Common myeloid progenitor, CD34-positive (primary cell): ENCODE data around the gene ADCY5.

Experiments
- CTCF ChIA-PET: fragments of 350-600 bp; sonication (Branson Sonifier 250); formaldehyde crosslinking; loops from one replicate; lab custom pipeline; 2021; ENCODE audit warnings: antibody characterized with exemption; lab: Charles Lee
- POLR2A ChIA-PET: fragments of 350-600 bp; sonication (Branson Sonifier 250); formaldehyde crosslinking; loops from one replicate; lab custom pipeline; 2021; ENCODE audit warnings: antibody characterized with exemption; lab: Charles Lee
- DNase-seq, 3 donors: peaks; one replicate each; pipeline versions ENCODE4 v3.0.0 to v3.0.0-alpha.2; 2013
- H3K27ac ChIP-seq, 2 experiments: 1 replicate in 1 of 2; 2 replicates in 1 of 2; pipeline ENCODE4 v1.7.0; 2013; ENCODE audit warnings: inconsistent platforms in 2 of 2, low read length in 2 of 2, mild to moderate bottlenecking in 2 of 2, low read depth in 1 of 2, moderate library complexity in 1 of 2; ENCODE audit not compliant: severe bottlenecking in 2 of 2, insufficient read depth in 1 of 2, poor library complexity in 1 of 2
- H3K27me3 ChIP-seq, 5 experiments: replicated peaks in 2 of 5; 1 replicate in 3 of 5; 2 replicates in 2 of 5; pipeline versions ENCODE4 v1.6.1 to v1.7.0; 2013; ENCODE audit warnings: low read length in 4 of 5, mild to moderate bottlenecking in 2 of 5, moderate library complexity in 2 of 5, inconsistent platforms in 1 of 5; ENCODE audit not compliant: insufficient read depth in 5 of 5, control insufficient read depth in 4 of 5
- H3K36me3 ChIP-seq, 4 experiments: 1 replicate in 2 of 4; 2 replicates in 2 of 4; pipeline versions ENCODE4 v1.6.1 to v1.7.0; 2013; ENCODE audit warnings: low read length in 3 of 4, control low read depth in 1 of 4, mild to moderate bottlenecking in 1 of 4; ENCODE audit not compliant: control insufficient read depth in 4 of 4, insufficient read depth in 4 of 4
- H3K4me1 ChIP-seq, 4 experiments: 1 replicate in 3 of 4; 2 replicates in 1 of 4; pipeline versions ENCODE4 v1.6.1 to v1.7.1; 2013; ENCODE audit warnings: low read length in 3 of 4, mild to moderate bottlenecking in 3 of 4, control low read depth in 1 of 4, inconsistent platforms in 1 of 4, moderate library complexity in 1 of 4; ENCODE audit not compliant: control insufficient read depth in 4 of 4, insufficient read depth in 4 of 4; ENCODE audit errors: control extremely low read depth in 1 of 4
- H3K4me3 ChIP-seq, 7 experiments: 1 replicate in 4 of 7; 2 replicates in 3 of 7; pipeline versions ENCODE4 v1.5.1 to v1.7.0; 2013; ENCODE audit warnings: mild to moderate bottlenecking in 7 of 7, low read length in 6 of 7, moderate library complexity in 6 of 7, inconsistent platforms in 2 of 7, low read depth in 2 of 7, control low read depth in 1 of 7; ENCODE audit not compliant: insufficient read depth in 4 of 7, control insufficient read depth in 1 of 7; ENCODE audit errors: extremely low read depth in 1 of 7
- H3K9me3 ChIP-seq, 5 experiments: 1 replicate in 4 of 5; 2 replicates in 1 of 5; pipeline versions ENCODE4 v1.6.1 to v1.7.1; 2013; ENCODE audit warnings: low read length in 4 of 5, mild to moderate bottlenecking in 2 of 5, inconsistent platforms in 1 of 5, low read depth in 1 of 5, moderate library complexity in 1 of 5; ENCODE audit not compliant: control insufficient read depth in 4 of 5, insufficient read depth in 2 of 5; ENCODE audit errors: control extremely low read depth in 1 of 5
- WGBS: methylation state at CpG from one replicate; pipeline ENCODE4 v1.1.5; 2013; ENCODE audit not compliant: insufficient coverage; 5-methylcytosine and 5-hydroxymethylcytosine counted together

ADCY5 gene

GRCh38 chr3:123281929-123282328, 167.0 kb downstream of the ADCY5 start:
- WGBS: 80% methylated on average over 1 of the region's 2 CpGs
- DNase-seq: no peak
- H3K4me3 ChIP-seq: no peak overlapping the region
- ChIA-PET POLR2A (no interaction called here), CTCF (interaction anchor here (1.5 kb wide), 1 partner anchor 12 kb away, joined by 3 read pairs; no protein-coding TSS in a partner anchor)
- H3K36me3 ChIP-seq: no peaks in the 10 kb centered on the region
- H3K27ac ChIP-seq: no peak overlapping the region
- no peaks in the 10 kb centered on the region for H3K27me3 ChIP-seq
- no peaks in the 10 kb centered on the region for H3K9me3 ChIP-seq
- no peaks in the 10 kb centered on the region for H3K4me1 ChIP-seq

GRCh38 chr3:123281406-123281805, 167.5 kb downstream of the ADCY5 start:
- DNase-seq: no peak
- Histone ChIP-seq H3K4me3 (no peak overlapping the region), H3K27me3 (no peaks in the 10 kb centered on the region), H3K36me3 (no peaks in the 10 kb centered on the region), H3K4me1 (no peaks in the 10 kb centered on the region), H3K27ac (no peak overlapping the region), H3K9me3 (no peaks in the 10 kb centered on the region)
- POLR2A ChIA-PET: no interaction called here
- WGBS: no CpG with 5 or more reads among the region's 3 CpGs
- CTCF ChIA-PET: interaction anchor here (1.5 kb wide), 1 partner anchor 11 kb away, joined by 3 read pairs; no protein-coding TSS in a partner anchor

- no peaks in the 10 kb centered on the region for H3K27me3 ChIP-seq
- POLR2A ChIA-PET: no interaction called here
- H3K4me1 ChIP-seq: no peaks in the 10 kb centered on the region
- CTCF ChIA-PET: no interaction called here
- no peak overlapping the region for H3K27ac ChIP-seq
- WGBS: 89% methylated on average over 7 of the region's 7 CpGs
- no peaks in the 10 kb centered on the region for H3K9me3 ChIP-seq
- no peak for DNase-seq
- no peaks in the 10 kb centered on the region for H3K36me3 ChIP-seq
- H3K4me3 ChIP-seq: no peak overlapping the region
Observed at GRCh38 chr3:123279121-123279520, 169.8 kb downstream of the ADCY5 start.

GRCh38 chr3:123278446-123278845, 170.4 kb downstream of the ADCY5 start:
- ChIA-PET CTCF (no interaction called here), POLR2A (no interaction called here)
- Histone ChIP-seq H3K36me3 (no peaks in the 10 kb centered on the region), H3K4me3 (no peak overlapping the region), H3K4me1 (no peaks in the 10 kb centered on the region), H3K27me3 (no peaks in the 10 kb centered on the region), H3K9me3 (no peaks in the 10 kb centered on the region), H3K27ac (no peak overlapping the region)
- 94% methylated on average over 4 of the region's 5 CpGs for WGBS
- no peak for DNase-seq

GRCh38 chr3:123277106-123277505, 171.8 kb downstream of the ADCY5 start:
- 97% methylated on average over 6 of the region's 6 CpGs for WGBS
- DNase-seq: no peak
- Histone ChIP-seq H3K9me3 (no peaks in the 10 kb centered on the region), H3K4me3 (no peak overlapping the region), H3K4me1 (no peaks in the 10 kb centered on the region), H3K36me3 (peaks cover 0 to 4% (median 0%) of the 10 kb centered on the region in 4 experiments), H3K27me3 (no peaks in the 10 kb centered on the region), H3K27ac (no peak overlapping the region)
- ChIA-PET POLR2A (no interaction called here), CTCF (no interaction called here)

GRCh38 chr3:123276346-123277006, 172.4 kb downstream of the ADCY5 start:
- no peak overlapping the region for H3K27ac ChIP-seq
- no peak for DNase-seq
- H3K27me3 ChIP-seq: no peaks in the 10 kb centered on the region
- H3K9me3 ChIP-seq: no peaks in the 10 kb centered on the region
- WGBS: 93% methylated on average over 10 of the region's 10 CpGs
- H3K4me1 ChIP-seq: no peaks in the 10 kb centered on the region
- ChIA-PET CTCF (no interaction called here), POLR2A (no interaction called here)
- peaks cover 0 to 10% (median 1%) of the 10 kb centered on the region in 4 experiments for H3K36me3 ChIP-seq
- no peak overlapping the region for H3K4me3 ChIP-seq

- POLR2A ChIA-PET: no interaction called here
- Histone ChIP-seq H3K27me3 (no peaks in the 10 kb centered on the region), H3K4me3 (no peak overlapping the region), H3K4me1 (no peaks in the 10 kb centered on the region), H3K9me3 (no peaks in the 10 kb centered on the region), H3K36me3 (peaks cover 0 to 10% (median 3%) of the 10 kb centered on the region in 4 experiments), H3K27ac (no peak overlapping the region)
- CTCF ChIA-PET: interaction anchor here (1.2 kb wide), 1 partner anchor 15 kb away, joined by 3 read pairs; no protein-coding TSS in a partner anchor
- DNase-seq: no peak
- WGBS: 100% methylated on average over 2 of the region's 3 CpGs
Observed at GRCh38 chr3:123275691-123276090, 173.2 kb downstream of the ADCY5 start.
